Subcutaneous abdominal adipose tissue (tissue), 5 donors: ENCODE results near the gene ZC3H12D.

Experiments used
- H3K27ac ChIP-seq: one replicate; pipeline ENCODE4 v1.7.0; 2013; ENCODE audit warnings: low read depth, mild to moderate bottlenecking, inconsistent platforms, low read length, moderate library complexity
- H3K27me3 ChIP-seq, 5 donors: one replicate each; pipeline ENCODE4 v1.7.0; 2013; ENCODE audit warnings: low read length in 5 of 5, inconsistent platforms in 1 of 5; ENCODE audit not compliant: control insufficient read depth in 5 of 5, insufficient read depth in 4 of 5
- H3K36me3 ChIP-seq, 5 donors: one replicate each; pipeline ENCODE4 v1.7.0; 2013; ENCODE audit warnings: low read length in 5 of 5; ENCODE audit not compliant: control insufficient read depth in 5 of 5, insufficient read depth in 5 of 5
- H3K4me1 ChIP-seq, 5 donors: one replicate each; pipeline ENCODE4 v1.7.0; 2013; ENCODE audit warnings: low read length in 5 of 5, mild to moderate bottlenecking in 3 of 5, moderate library complexity in 1 of 5; ENCODE audit not compliant: control insufficient read depth in 5 of 5, insufficient read depth in 5 of 5
- H3K4me3 ChIP-seq, 5 donors: one replicate each; pipeline ENCODE4 v1.7.0; 2013; ENCODE audit warnings: low read length in 5 of 5, low read depth in 1 of 5
- H3K9ac ChIP-seq, 5 donors: one replicate each; pipeline ENCODE4 v1.7.0; 2013; ENCODE audit warnings: low read length in 5 of 5, mild to moderate bottlenecking in 4 of 5, moderate library complexity in 3 of 5
- H3K9me3 ChIP-seq, 5 donors: one replicate each; pipeline ENCODE4 v1.7.0; 2013; ENCODE audit warnings: low read length in 5 of 5; ENCODE audit not compliant: control insufficient read depth in 5 of 5
- donor health status: healthy.
- donor health status: healthy.
- donor health status: healthy.
- donor health status: healthy.
- donor health status: healthy.

Gene ZC3H12D

DNA sequence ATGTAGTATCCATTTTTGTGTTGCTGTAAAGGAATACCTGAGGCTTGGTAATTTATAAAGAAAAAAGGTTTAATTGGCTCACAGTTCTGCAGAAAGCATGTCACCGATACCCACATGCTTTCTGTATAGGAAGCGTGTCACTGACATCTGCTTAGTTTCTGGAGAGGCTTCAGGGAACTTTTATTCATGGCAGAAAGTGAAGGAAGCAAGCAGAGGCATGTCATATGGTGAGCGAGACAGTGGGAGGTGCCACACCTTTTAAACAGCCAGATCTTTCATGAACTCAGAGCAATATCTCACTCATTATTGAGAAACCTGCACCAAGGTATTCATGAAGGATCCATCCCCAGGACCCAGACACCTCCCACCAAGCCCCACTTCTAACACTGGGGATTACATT lies 81.3 kb downstream of the ZC3H12D start:
- Histone ChIP-seq H3K9ac (no peak overlapping the region), H3K27ac (no peak overlapping the region), H3K36me3 (peaks cover 20 to 39% (median 23%) of the 10 kb centered on the region in 5 donors), H3K9me3 (no peaks in the 10 kb centered on the region), H3K4me3 (no peak overlapping the region), H3K27me3 (no peaks in the 10 kb centered on the region), H3K4me1 (peaks cover 0 to 3% (median 0%) of the 10 kb centered on the region in 5 donors)

DNA sequence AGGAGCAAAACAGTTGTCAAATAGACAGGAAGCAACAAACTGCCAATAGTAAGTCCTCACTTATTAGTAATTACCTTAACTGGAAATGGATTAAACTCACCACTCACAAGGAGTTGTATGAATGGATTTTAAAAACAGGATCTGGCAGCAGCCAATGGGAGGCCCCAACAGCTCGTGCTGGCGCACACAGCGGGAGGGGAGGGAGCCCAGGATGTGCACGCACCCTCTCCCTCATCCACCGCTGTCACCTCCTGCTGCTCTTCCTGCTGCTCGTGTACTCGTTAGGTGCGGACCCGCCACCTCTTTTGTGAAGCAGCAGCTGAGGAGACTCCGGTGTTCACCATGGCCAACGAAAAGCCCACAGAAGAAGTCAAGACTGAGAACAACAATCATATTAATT lies 84.8 kb downstream of the ZC3H12D start, which contains the start of gene SUMO4:
Gene SUMO4 (plus strand): TSS at position 213 of the 400 bp plus-strand sequence. CDS start 130 bp downstream, at position 343.
- Histone ChIP-seq H3K9me3 (no peaks in the 10 kb centered on the region), H3K36me3 (peaks cover 17 to 40% (median 25%) of the 10 kb centered on the region in 5 donors), H3K9ac (no peak within 1 kb of the TSS), H3K4me3 (no peak within 1 kb of the TSS), H3K27me3 (no peaks in the 10 kb centered on the region), H3K27ac (no peak within 1 kb of the TSS), H3K4me1 (no peaks in the 10 kb centered on the region)

DNA sequence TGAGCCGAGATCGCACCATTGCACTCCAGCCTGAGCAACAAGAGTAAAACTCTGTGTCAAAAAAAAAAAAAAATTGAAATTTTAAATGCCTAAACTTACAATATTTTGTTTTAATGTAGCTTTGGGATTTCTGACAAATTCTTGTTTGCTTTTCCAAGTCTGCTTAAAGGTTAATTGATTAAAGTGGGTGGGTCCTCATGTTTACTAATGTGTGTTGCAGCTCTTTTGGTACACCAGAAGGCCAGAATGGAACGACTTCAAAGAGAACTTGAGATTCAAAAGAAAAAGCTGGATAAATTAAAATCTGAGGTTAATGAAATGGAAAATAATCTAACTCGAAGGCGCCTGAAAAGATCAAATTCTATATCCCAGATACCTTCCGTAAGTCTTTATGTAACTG lies 87.4 kb downstream of the ZC3H12D start:
- H3K9me3 ChIP-seq, result no peaks in the 10 kb centered on the region
- H3K9ac ChIP-seq, result no peak overlapping the region
- peaks cover 13 to 27% (median 19%) of the 10 kb centered on the region in 5 donors for H3K36me3 ChIP-seq
- H3K27ac ChIP-seq, result no peak overlapping the region
- no peaks in the 10 kb centered on the region for H3K27me3 ChIP-seq
- H3K4me3 ChIP-seq, result no peak overlapping the region
- peaks cover 0 to 8% (median 0%) of the 10 kb centered on the region in 5 donors for H3K4me1 ChIP-seq
